Stomach (tissue), 9 donors: Measurements from ENCODE around the gene ATP8A2. TPM values are rescaled to one million over a fixed set of nuclear protein-coding genes. Genes with fewer than 3 reads are reported as not detected.

Experiments used
- DNase-seq, 2 donors: peaks; one replicate each; pipeline versions ENCODE4 v3.0.0 to v3.0.0-alpha.2; 2013 to 2019
- H3K27ac ChIP-seq, 5 donors: fragments of 200-600 bp in 4 of 5; sonication (generic) in 4 of 5; one replicate each; pipeline ENCODE4 v1.5.1; 2013 to 2019; ENCODE audit warnings: mild to moderate bottlenecking in 1 of 5, moderate library complexity in 1 of 5
- H3K27me3 ChIP-seq, 3 donors: fragments of 200-600 bp; sonication (generic); one replicate each; pipeline ENCODE4 v1.5.1; 2017 to 2019; ENCODE audit warnings: mixed run types in 1 of 3
- H3K36me3 ChIP-seq, 4 donors: fragments of 200-600 bp; sonication (generic); 1 replicate in 3 of 4; 2 replicates in 1 of 4; pipeline ENCODE4 v1.5.1; 2016 to 2019
- H3K4me1 ChIP-seq, 4 donors: fragments of 200-600 bp; sonication (generic); one replicate each; pipeline ENCODE4 v1.5.1; 2016 to 2019
- H3K4me3 ChIP-seq, 4 donors: fragments of 200-600 bp; sonication (generic) in 3 of 4; one replicate each; pipeline ENCODE4 v1.5.1; 2016 to 2019; ENCODE audit warnings: mild to moderate bottlenecking in 1 of 4
- H3K9me3 ChIP-seq, 4 donors: fragments of 200-600 bp; sonication (generic); one replicate each; pipeline ENCODE4 v1.5.1; 2016 to 2019
- EP300 ChIP-seq: sonication (generic); formaldehyde crosslinking; IDR thresholded peaks from one replicate; pipeline ENCODE4 v1.6.1; 2017; ENCODE audit warnings: antibody characterized with exemption
- POLR2A ChIP-seq, 4 donors: fragments of 450-650 bp; IDR thresholded peaks; one replicate each; pipeline ENCODE4 v1.6.1; 2016; ENCODE audit warnings: antibody characterized with exemption in 4 of 4, control low read depth in 2 of 4, mild to moderate bottlenecking in 1 of 4, moderate library complexity in 1 of 4
- POLR2AphosphoS5 ChIP-seq, 3 donors: sonication (generic); formaldehyde crosslinking; IDR thresholded peaks; one replicate each; pipeline ENCODE4 v1.6.1; 2016; ENCODE audit warnings: antibody characterized with exemption in 3 of 3
- WGBS, 5 donors: extraction: QIAGEN DNeasy Blood & Tissue Kit in 3 of 5; methylation state at CpG; one replicate each; pipeline versions ENCODE4 v1.1.5 to v1.1.7; 2013 to 2018; 5-methylcytosine and 5-hydroxymethylcytosine counted together
- intact Hi-C: fragments of 100-400 bp; cut with DNase I; formaldehyde crosslinking; loops from one replicate; pipeline ENCODE4 v1.15.1; 2023; ENCODE audit warnings: low total_unique reads
- polyA plus RNA-seq, 3 donors: library from polyadenylated mRNA; stranded (reverse); fragments of 200-250 nt; gene quantifications; one replicate each; pipeline ENCODE4 v1.2.3, GENCODE V29; 2013
- total RNA-seq, 5 donors: library from RNA; depleted of rRNA; stranded (reverse); fragments of >200 nt; gene quantifications; one replicate each; pipeline versions ENCODE4 v1.1.0 to v1.2.3, GENCODE V29; 2014 to 2016
- TF ChIP-seq, protein P1 (sequence below), 7 experiments: fragments of 450-650 bp in 4 of 7; fragments of 200-600 bp in 3 of 7; sonication (generic) in 3 of 7; IDR thresholded peaks; one replicate each; pipeline ENCODE4 v1.5.1; 2016 to 2019; ENCODE audit warnings: antibody characterized with exemption in 7 of 7, control low read depth in 2 of 7, mild to moderate bottlenecking in 1 of 7
- donor health status: healthy with polysubstance abuse.
- donor health status: Bipolar disorder and iron deficiency.
- donor health status: healthy.

Gene ATP8A2
- total and polyA plus RNA-seq, 8 donors = 0.12 to 3.5 (median 0.20) TPM; not detected in 3

DNA sequence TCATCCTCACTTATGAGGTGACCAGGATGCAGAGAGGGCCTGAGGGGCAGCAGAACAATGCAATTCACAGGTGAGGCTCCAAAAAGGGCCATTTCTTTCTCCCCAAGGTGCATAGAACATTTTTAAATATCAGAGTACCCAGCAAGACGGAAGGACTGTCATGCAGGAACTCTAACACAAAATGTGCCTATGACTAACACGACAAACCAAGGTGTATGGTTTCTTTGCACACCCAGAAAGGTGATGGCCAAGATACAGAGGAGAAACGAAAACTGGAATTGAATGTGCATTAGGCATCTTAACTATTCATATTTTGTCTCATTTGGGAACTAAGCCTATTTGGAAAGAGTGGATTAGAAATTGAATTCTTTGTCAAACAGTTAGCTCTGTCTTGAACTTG, 650.2 kb downstream of the ATP8A2 start:
- no peak overlapping the region for H3K27ac ChIP-seq
- no peak for DNase-seq
- 74 to 83% (median 75%) methylated on average over 3 of the region's 3 CpGs for WGBS, 5 donors
- intact Hi-C loops = no loop called here
- H3K4me1 ChIP-seq = peaks cover 18 to 50% (median 32%) of the 10 kb centered on the region in 4 donors
- TF ChIP-seq POLR2A (IDR thresholded peaks at IDR 0.05) (no peak), EP300 (no peak), POLR2AphosphoS5 (IDR thresholded peaks at IDR 0.05) (no peak)
- TF ChIP-seq, protein P1, sequence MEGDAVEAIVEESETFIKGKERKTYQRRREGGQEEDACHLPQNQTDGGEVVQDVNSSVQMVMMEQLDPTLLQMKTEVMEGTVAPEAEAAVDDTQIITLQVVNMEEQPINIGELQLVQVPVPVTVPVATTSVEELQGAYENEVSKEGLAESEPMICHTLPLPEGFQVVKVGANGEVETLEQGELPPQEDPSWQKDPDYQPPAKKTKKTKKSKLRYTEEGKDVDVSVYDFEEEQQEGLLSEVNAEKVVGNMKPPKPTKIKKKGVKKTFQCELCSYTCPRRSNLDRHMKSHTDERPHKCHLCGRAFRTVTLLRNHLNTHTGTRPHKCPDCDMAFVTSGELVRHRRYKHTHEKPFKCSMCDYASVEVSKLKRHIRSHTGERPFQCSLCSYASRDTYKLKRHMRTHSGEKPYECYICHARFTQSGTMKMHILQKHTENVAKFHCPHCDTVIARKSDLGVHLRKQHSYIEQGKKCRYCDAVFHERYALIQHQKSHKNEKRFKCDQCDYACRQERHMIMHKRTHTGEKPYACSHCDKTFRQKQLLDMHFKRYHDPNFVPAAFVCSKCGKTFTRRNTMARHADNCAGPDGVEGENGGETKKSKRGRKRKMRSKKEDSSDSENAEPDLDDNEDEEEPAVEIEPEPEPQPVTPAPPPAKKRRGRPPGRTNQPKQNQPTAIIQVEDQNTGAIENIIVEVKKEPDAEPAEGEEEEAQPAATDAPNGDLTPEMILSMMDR (IDR thresholded peaks at IDR 0.05) = no peak
- H3K4me3 ChIP-seq = no peak overlapping the region
- no peaks in the 10 kb centered on the region for H3K9me3 ChIP-seq
- no peaks in the 10 kb centered on the region for H3K27me3 ChIP-seq
- H3K36me3 ChIP-seq = no peaks in the 10 kb centered on the region

GRCh38 chr13:26022538-26023292, 650.9 kb downstream of the ATP8A2 start:
- intact Hi-C loops = no loop called here
- DNase-seq = peak; percentile 80 to 88
- Histone ChIP-seq H3K4me3 (no peak overlapping the region), H3K4me1 (peaks cover 10 to 42% (median 28%) of the 10 kb centered on the region in 4 donors), H3K27me3 (no peaks in the 10 kb centered on the region), H3K9me3 (no peaks in the 10 kb centered on the region), H3K36me3 (no peaks in the 10 kb centered on the region), H3K27ac (no peak overlapping the region)
- TF ChIP-seq POLR2AphosphoS5 (IDR thresholded peaks at IDR 0.05) (peak in 2 of 3 donors; percentile 19 to 60), POLR2A (IDR thresholded peaks at IDR 0.05) (no peak), EP300 (no peak)
- TF ChIP-seq, protein P1 (IDR thresholded peaks at IDR 0.05) = no peak
- 36 to 65% (median 54%) methylated on average over 7 to 13 of the region's 13 CpGs for WGBS, 5 donors

- H3K27me3 ChIP-seq = no peaks in the 10 kb centered on the region
- no peak overlapping the region for H3K4me3 ChIP-seq
- H3K9me3 ChIP-seq = no peaks in the 10 kb centered on the region
- TF ChIP-seq POLR2A (IDR thresholded peaks at IDR 0.05) (no peak), POLR2AphosphoS5 (IDR thresholded peaks at IDR 0.05) (peak in 1 of 3 donors; percentile 18)
- WGBS, 5 donors = 31 to 52% (median 36%) methylated on average over 9 of the region's 9 CpGs
- H3K36me3 ChIP-seq = no peaks in the 10 kb centered on the region
- H3K4me1 ChIP-seq = peaks cover 3 to 31% (median 17%) of the 10 kb centered on the region in 4 donors
- peak; percentile 49 to 72 for DNase-seq
- intact Hi-C loops = no loop called here
- peak overlapping the region in 4 of 5 donors; percentile 22 to 56 (median 27) for H3K27ac ChIP-seq
Measured at GRCh38 chr13:26024558-26024957, 652.8 kb downstream of the ATP8A2 start.

GRCh38 chr13:26025196-26025595, 653.4 kb downstream of the ATP8A2 start:
- intact Hi-C loops = no loop called here
- Histone ChIP-seq H3K36me3 (no peaks in the 10 kb centered on the region), H3K27me3 (no peaks in the 10 kb centered on the region), H3K9me3 (no peaks in the 10 kb centered on the region), H3K27ac (peak overlapping the region in 1 of 5 donors; percentile 56), H3K4me1 (peaks cover 3 to 24% (median 13%) of the 10 kb centered on the region in 4 donors), H3K4me3 (no peak overlapping the region)
- DNase-seq = no peak
- TF ChIP-seq, protein P1 (IDR thresholded peaks at IDR 0.05) = no peak
- TF ChIP-seq EP300 (no peak), POLR2A (IDR thresholded peaks at IDR 0.05) (no peak), POLR2AphosphoS5 (IDR thresholded peaks at IDR 0.05) (no peak)
- WGBS, 5 donors = 66 to 74% (median 71%) methylated on average over 12 of the region's 12 CpGs

DNA sequence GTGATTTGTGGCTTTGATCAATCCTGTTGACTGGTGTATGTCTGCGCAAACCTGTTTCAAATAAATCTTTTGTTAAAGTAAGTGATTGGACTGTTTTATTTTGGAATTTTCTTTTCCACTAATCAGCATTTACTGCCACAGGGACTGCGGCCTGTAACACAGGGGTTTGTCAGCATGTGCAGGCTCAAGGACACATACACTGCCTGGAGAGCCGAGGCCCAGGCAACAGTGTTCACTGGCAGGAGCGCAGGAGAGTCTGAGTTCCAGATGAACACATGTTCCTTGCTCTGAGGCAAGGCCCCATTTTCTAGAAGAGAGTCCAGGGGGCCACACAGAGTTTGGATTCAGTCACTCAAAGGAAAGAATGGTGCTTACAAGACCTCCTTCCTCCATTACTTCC, 654.0 kb downstream of the ATP8A2 start:
- Histone ChIP-seq H3K36me3 (no peaks in the 10 kb centered on the region), H3K9me3 (no peaks in the 10 kb centered on the region), H3K27me3 (no peaks in the 10 kb centered on the region), H3K4me1 (peaks cover 3 to 20% (median 11%) of the 10 kb centered on the region in 4 donors), H3K27ac (no peak overlapping the region), H3K4me3 (no peak overlapping the region)
- TF ChIP-seq POLR2A (IDR thresholded peaks at IDR 0.05) = no peak
- TF ChIP-seq POLR2AphosphoS5 (IDR thresholded peaks at IDR 0.05) = no peak
- TF ChIP-seq, protein P1 (IDR thresholded peaks at IDR 0.05) = no peak
- no peak for TF ChIP-seq EP300
- intact Hi-C loops = no loop called here
- no peak for DNase-seq
- 80 to 89% (median 87%) methylated on average over 4 of the region's 4 CpGs for WGBS, 5 donors
